ENCODE data around the gene NRL. TPM values are rescaled to one million over a fixed set of nuclear protein-coding genes. Genes with fewer than 3 reads are reported as not detected.
A peak's percentile ranks its signal among the peaks of the same experiment; 100 is the strongest.

Gene NRL
- total and polyA plus RNA-seq, 9 of the 15 experiments (the other 6 are each of a cell fraction or from before 2014, with no cell fraction given): 0.07 to 2.7 (median 1.4) TPM; not detected in 1

- TF ChIP-seq, protein P1, sequence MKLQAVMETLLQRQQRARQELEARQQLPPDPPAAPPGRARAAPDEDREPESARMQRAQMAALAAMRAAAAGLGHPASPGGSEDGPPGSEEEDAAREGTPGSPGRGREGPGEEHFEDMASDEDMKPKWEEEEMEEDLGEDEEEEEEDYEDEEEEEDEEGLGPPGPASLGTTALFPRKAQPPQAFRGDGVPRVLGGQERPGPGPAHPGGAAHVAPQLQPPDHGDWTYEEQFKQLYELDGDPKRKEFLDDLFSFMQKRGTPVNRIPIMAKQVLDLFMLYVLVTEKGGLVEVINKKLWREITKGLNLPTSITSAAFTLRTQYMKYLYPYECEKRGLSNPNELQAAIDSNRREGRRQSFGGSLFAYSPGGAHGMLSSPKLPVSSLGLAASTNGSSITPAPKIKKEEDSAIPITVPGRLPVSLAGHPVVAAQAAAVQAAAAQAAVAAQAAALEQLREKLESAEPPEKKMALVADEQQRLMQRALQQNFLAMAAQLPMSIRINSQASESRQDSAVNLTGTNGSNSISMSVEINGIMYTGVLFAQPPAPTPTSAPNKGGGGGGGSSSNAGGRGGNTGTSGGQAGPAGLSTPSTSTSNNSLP (IDR thresholded peaks at IDR 0.05; ENCODE audit: borderline replicate concordance, low read depth, low read length): no peak
- TF ChIP-seq ZNF395 (CRISPR knock-in tag; IDR thresholded peaks at IDR 0.05) (peak; percentile 62; the same call in 1 of the 2 replicates), ZNF707 (CRISPR knock-in tag; conservative IDR thresholded peaks at IDR 0.05) (no peak), SRSF7 (optimal IDR thresholded peaks at IDR 0.05; ENCODE audit: low read depth, low read length) (no peak), FOS (IDR thresholded peaks at IDR 0.05; ENCODE audit: extremely low read depth, insufficient read length) (peak; percentile 96), MED1 (CRISPR knock-in tag; IDR thresholded peaks at IDR 0.05; ENCODE audit: borderline replicate concordance) (no peak), TRIM28 (IDR thresholded peaks at IDR 0.05) (no peak; the same call in 1 of the 2 replicates), HMGN3 (IDR thresholded peaks at IDR 0.05; ENCODE audit: borderline replicate concordance, extremely low read depth, insufficient read length, low read depth, low read length) (peak; percentile 45), HDAC2 (IDR thresholded peaks at IDR 0.05) (peak; percentile 78; the same call in 1 of the 2 replicates), BRD4 (IDR thresholded peaks at IDR 0.05) (no peak), BRF2 (IDR thresholded peaks at IDR 0.05; ENCODE audit: borderline replicate concordance, insufficient read depth, insufficient read length) (no peak), IRF9 (tag; IDR thresholded peaks at IDR 0.05) (no peak), KLF6 (CRISPR knock-in tag; IDR thresholded peaks at IDR 0.05; ENCODE audit: borderline replicate concordance) (peak; percentile 16; the same call in 1 of the 2 replicates), AFF4 (CRISPR knock-in tag; IDR thresholded peaks at IDR 0.05) (0 out of 2 replicates have a peak, but pooled peaks have one; percentile 25), PML (IDR thresholded peaks at IDR 0.05; ENCODE audit: low read length) (no peak; the same call in 1 of the 2 replicates)
- TF ChIP-seq, protein P2, sequence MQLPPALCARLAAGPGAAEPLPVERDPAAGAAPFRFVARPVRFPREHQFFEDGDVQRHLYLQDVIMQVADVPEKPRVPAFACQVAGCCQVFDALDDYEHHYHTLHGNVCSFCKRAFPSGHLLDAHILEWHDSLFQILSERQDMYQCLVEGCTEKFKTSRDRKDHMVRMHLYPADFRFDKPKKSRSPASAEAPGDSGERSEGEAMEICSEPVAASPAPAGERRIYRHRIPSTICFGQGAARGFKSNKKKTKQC (CRISPR knock-in tag; IDR thresholded peaks at IDR 0.05): peak; percentile 66; the same call in 1 of the 2 replicates
These were observed at the start of gene NRL, which contains the start of gene DCAF11 (continued) for GRCh38 chr14:24114532-24115421.
